Hair follicle dermal papilla cell (primary cell): ENCODE results near the gene UBE2O. TPM values are rescaled to one million over a fixed set of nuclear protein-coding genes. Genes with fewer than 3 reads are reported as not detected.

Experiments used
- total RNA-seq: library from RNA; depleted of rRNA; stranded (reverse); fragments of >200 nt; gene quantifications from 2 replicates; pipeline ENCODE4 v1.2.3, GENCODE V29; 2012

UBE2O gene
- 25.3 and 27.1 TPM in 2 replicates for total RNA-seq

DNA sequence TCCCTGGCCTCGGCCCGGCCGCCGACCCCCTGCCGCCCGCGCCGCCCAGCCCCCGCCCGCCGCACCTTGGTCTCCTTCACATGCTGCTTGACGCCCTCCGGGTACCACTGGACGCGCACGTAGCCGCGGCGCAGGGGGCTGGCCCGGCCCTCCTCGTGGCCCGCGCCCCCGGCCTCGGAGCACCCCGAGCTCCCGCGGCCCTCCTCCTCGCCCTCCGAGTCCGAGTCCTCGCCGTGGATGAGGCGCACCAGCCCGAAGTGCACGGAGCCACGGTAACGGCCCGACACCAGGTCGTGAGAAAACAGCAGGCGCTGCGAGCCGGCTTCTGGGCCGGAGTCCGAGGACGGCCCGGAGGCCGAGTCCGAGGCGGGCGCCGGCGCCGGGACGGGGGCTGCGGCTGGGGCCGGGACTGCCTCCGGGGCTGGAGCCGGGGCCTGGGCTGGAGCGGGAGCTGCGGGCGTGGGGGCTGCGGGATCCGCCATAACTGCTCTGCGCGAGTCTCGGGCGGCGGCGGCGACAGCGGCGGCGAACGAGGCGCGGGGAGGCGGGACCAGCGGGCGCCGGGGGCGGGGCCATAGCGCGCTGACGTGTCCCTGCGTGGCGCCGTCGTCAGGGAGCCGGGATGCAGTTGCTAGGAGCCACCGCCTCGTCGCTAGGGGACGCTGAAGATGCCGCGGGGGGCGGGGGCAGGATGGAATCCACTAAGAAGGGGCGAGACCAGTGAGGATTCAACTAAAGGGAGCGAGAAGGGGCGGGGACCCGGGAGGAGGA lies at the start of gene UBE2O:
UBE2O (minus strand) TSS at position 493 of the 771 bp plus-strand sequence; CDS start at position 482, 11 bp downstream.

DNA sequence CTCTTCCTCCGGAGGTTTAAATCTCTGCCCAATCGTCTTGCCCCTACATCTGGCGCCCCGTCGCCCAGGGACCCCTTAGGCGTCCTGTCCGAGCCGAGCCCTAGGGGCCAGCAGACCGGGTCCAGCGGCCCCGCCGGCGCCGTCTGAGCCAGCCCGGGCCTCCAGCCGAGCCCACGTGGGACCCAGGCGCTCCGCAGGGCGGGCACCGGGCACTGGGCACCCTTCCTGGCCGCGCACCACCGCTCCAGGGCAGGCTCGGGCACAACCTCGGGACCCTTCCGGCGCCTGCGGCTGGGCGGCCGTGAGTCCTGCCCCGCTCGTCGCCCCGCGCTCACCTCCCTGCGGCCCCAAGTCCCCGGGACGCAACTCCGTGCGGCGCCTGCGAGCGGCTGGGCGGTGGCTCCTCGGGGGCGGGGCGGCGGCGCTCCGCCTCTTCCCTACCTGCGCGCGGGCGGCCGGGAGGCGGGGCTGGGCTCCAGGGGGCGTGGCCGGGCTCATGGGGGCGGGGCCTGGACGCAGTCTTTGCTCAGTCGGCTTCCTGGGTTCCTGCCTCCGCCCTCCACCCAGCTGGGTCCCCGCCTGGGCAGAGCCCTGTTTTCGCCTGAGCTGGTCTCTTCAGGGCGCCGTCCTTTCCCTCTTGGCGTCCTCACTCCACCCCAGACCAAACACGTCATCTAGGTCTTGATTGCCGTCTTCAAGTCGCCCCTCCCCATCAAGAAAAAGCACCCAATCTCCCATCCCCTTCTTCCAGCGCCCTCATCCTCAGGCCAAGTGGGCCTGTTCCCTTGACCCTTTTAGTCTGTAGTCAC lies 48.3 kb upstream of the UBE2O start, which contains the start of gene RHBDF2:
RHBDF2 (minus strand) TSS at position 406 of the 809 bp plus-strand sequence. CDS start 19,899 bp downstream, outside the sequence.

DNA sequence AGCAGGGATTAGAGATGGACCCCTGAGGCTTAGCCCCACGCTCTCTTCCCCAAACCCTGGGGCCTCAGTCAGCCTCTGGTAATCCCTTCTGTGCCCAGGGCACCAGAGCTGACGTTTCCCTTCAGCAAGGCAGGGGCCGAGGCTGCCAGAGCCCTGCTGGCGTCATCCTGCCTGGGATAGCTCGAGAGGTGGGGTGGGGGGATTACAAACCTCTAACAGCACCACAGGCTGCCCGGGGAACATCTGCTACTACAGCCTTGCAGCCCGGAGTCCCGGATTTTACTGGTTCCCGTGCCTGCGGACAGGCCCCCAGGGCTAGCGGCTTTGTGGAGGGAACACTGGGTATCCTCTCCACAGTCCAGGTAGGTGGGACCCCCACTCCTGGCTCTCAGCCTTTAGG lies 14.4 kb upstream of the UBE2O start, which contains the start of gene AANAT:
AANAT (plus strand) TSS at position 238 of the 400 bp plus-strand sequence. CDS start 1,144 bp downstream, outside the sequence.

DNA sequence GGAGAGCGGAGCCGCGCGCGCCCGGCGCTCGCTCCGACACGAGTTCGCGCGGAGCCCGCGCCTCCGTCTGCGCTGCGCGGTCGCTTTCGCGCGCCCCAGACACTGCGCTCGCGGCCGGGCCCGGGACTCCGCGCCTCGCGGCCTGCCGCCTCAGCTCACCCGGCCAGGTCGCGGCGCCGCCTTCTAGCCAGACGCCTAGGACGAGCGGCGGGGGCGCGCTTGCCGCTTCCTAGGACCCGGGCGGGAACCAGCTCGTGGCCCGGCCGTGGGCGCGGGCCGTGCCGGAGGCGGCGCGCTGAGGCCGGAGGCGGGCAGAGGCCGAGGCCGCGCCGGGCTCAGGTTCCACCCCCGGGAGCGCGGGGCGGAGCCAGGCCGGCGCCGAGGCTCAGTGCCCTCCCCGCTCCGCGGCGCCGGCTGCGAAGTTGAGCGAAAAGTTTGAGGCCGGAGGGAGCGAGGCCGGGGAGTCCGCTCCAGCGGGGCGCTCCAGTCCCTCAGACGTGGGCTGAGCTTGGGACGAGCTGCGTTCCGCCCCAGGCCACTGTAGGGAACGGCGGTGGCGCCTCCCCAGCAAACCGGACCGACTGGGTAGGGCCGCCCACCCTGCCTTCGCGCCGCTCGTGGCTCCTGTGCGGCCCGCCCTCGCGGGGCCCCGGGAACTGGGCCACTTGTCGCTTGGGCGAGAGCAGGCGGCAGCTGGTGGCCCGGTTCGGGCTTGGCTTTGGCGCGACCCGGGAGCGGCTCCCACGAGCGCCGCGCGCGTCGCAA lies 68.5 kb downstream of the UBE2O start, which contains the start of gene SPHK1:
SPHK1 (plus strand) TSS at position 388 of the 765 bp plus-strand sequence. CDS start 1,036 bp downstream, outside the sequence.

DNA sequence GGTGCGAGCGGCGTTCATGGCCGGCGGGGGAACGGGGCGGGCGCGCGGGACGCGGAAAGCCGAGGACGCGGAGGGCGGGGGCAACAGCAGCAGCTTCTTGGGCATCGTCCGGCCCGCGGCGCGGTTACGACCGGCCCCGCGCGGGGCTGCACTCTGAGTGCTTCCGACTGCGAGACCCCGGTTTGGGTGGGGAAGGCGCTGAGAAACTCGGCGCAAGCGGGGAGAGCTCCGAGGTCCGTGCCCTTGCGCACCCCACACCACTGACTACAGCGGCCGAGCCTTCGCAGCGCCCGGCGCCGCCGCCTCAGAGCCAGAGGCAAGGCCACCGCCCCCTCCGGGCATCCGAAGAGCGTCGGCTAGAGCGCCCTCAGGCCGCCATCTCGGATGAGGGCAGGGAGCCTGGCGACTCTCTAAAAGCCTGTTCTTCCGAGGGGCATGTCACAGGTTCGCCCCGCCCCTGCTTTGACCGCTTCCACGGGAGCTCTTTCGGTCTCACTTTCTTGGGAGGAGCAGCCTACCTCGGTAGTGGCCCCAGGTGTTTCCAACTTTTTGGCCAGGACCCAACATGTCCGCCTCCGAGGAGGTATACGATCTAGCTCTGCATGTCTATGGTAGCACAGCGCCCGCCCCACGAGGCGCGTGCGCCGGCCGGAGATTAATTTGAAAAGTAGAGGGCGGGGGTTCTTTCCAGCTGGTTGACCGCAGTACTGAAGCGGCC lies 99.2 kb downstream of the UBE2O start, which contains the start of gene PRPSAP1:
PRPSAP1 (minus strand) TSS at position 318 of the 718 bp plus-strand sequence; CDS start at position 105, 213 bp downstream.

Other genes with a start within 250 kb of the UBE2O start
- 6.4 and 8.0 TPM in 2 replicates for gene RNF157, start 212.7 kb downstream of the UBE2O start, total RNA-seq
- 3.4 and 4.7 TPM in 2 replicates for gene UBALD2, start 187.8 kb downstream of the UBE2O start, total RNA-seq
- gene QRICH2, start 144.9 kb downstream of the UBE2O start, total RNA-seq: 1.8 and 3.9 TPM in 2 replicates
- 25.6 and 39.4 TPM in 2 replicates for gene PRPSAP1, start 99.2 kb downstream of the UBE2O start, total RNA-seq
- 50.1 and 56.1 TPM in 2 replicates for gene SPHK1, start 68.5 kb downstream of the UBE2O start, total RNA-seq
- gene AANAT, start 14.5 kb upstream of the UBE2O start, total RNA-seq: not detected in 2 replicates
- gene RHBDF2, start 48.3 kb upstream of the UBE2O start, total RNA-seq: 8.4 and 10.3 TPM in 2 replicates
- gene CYGB, start 84.6 kb upstream of the UBE2O start, total RNA-seq: 10.0 and 15.6 TPM in 2 replicates
- gene PRCD, start 86.9 kb upstream of the UBE2O start, total RNA-seq: 1.1 and 1.3 TPM in 2 replicates
- 0.65 and 3.3 TPM in 2 replicates for gene ST6GALNAC2, start 132.7 kb upstream of the UBE2O start, total RNA-seq
- not detected in 2 replicates for gene ST6GALNAC1, start 190.6 kb upstream of the UBE2O start, total RNA-seq